Keratinocyte (primary cell): Measurements from ENCODE around the gene ADARB2. TPM values are rescaled to one million over a fixed set of nuclear protein-coding genes. Genes with fewer than 3 reads are reported as not detected.

Experiments used
- DNase-seq: peaks from one replicate; pipeline ENCODE4 v3.0.0-alpha.2; 2011; ENCODE audit warnings: low read depth, missing footprints, low spot score
- FAIRE-seq: peaks from 2 replicates; lab custom pipeline; 2011; peaks lifted over from hg19 to GRCh38; lab: Jason Lieb, UNC
- H2AFZ ChIP-seq: 2 replicates; pipeline ENCODE4 v1.6.0; 2012; ENCODE audit warnings: low read length, control low read depth, inconsistent platforms; ENCODE audit not compliant: control insufficient read depth
- H3K27ac ChIP-seq: 2 replicates; pipeline ENCODE4 v1.5.1; 2011; ENCODE audit warnings: low read length; ENCODE audit not compliant: control insufficient read depth, insufficient read depth
- H3K27me3 ChIP-seq: 3 replicates; pipeline ENCODE4 v1.6.0; 2011; ENCODE audit warnings: low read length; ENCODE audit not compliant: control insufficient read depth, insufficient read depth; ENCODE audit errors: extremely low read depth
- H3K36me3 ChIP-seq, 2 experiments: 2 replicates in 1 of 2; 3 replicates in 1 of 2; pipeline ENCODE4 v1.5.1; 2011; ENCODE audit warnings: low read length in 2 of 2, mild to moderate bottlenecking in 1 of 2; ENCODE audit not compliant: control insufficient read depth in 2 of 2, insufficient read depth in 2 of 2; ENCODE audit errors: extremely low read depth in 1 of 2
- H3K4me1 ChIP-seq: 3 replicates; pipeline ENCODE4 v1.5.1; 2011; ENCODE audit warnings: low read length; ENCODE audit not compliant: control insufficient read depth, insufficient read depth; ENCODE audit errors: extremely low read depth
- H3K4me2 ChIP-seq: 3 replicates; pipeline ENCODE4 v1.6.0; 2011; ENCODE audit warnings: low read depth, low read length; ENCODE audit not compliant: control insufficient read depth, insufficient read depth; ENCODE audit errors: extremely low read depth
- H3K4me3 ChIP-seq, 3 experiments: fragments of 200-600 bp in 1 of 3; sonication (generic) in 1 of 3; 2 replicates in 2 of 3; 3 replicates in 1 of 3; pipeline ENCODE4 v1.5.1; 2011 to 2016; ENCODE audit warnings: low read length in 3 of 3, mild to moderate bottlenecking in 3 of 3, control low read depth in 2 of 3, inconsistent platforms in 1 of 3, low read depth in 1 of 3, mixed read lengths in 1 of 3, mixed run types in 1 of 3, moderate library complexity in 1 of 3; ENCODE audit not compliant: control insufficient read depth in 2 of 3, insufficient read depth in 2 of 3; ENCODE audit errors: extremely low read depth in 1 of 3
- H3K79me2 ChIP-seq: 2 replicates; pipeline ENCODE4 v1.6.0; 2012; ENCODE audit warnings: low read length; ENCODE audit not compliant: control insufficient read depth, insufficient read depth
- H3K9ac ChIP-seq: 3 replicates; pipeline ENCODE4 v1.6.0; 2011; ENCODE audit warnings: low read length; ENCODE audit not compliant: control insufficient read depth, insufficient read depth; ENCODE audit errors: extremely low read depth
- H3K9me1 ChIP-seq: 3 replicates; pipeline ENCODE4 v1.6.0; 2011; ENCODE audit warnings: low read length; ENCODE audit not compliant: control insufficient read depth, insufficient read depth; ENCODE audit errors: extremely low read depth
- H3K9me3 ChIP-seq: 2 replicates; pipeline ENCODE4 v1.5.1; 2012; ENCODE audit warnings: low read depth, low read length; ENCODE audit not compliant: control insufficient read depth
- H4K20me1 ChIP-seq: 3 replicates; pipeline ENCODE4 v1.6.0; 2011; ENCODE audit warnings: low read length; ENCODE audit not compliant: control insufficient read depth, insufficient read depth; ENCODE audit errors: extremely low read depth
- CTCF ChIP-seq, 3 experiments: IDR thresholded peaks in 1 of 3; conservative IDR thresholded peaks in 1 of 3; optimal IDR thresholded peaks in 1 of 3; 2 replicates in 2 of 3; 3 replicates in 1 of 3; pipeline versions ENCODE3 to v1.5.1; 2011; ENCODE audit warnings: low read length in 3 of 3, mild to moderate bottlenecking in 3 of 3, moderate library complexity in 2 of 3, control low read depth in 1 of 3, inconsistent platforms in 1 of 3; ENCODE audit not compliant: insufficient read depth in 2 of 3; ENCODE audit errors: extremely low read depth in 1 of 3
- EZH2 ChIP-seq: IDR thresholded peaks from one replicate; pipeline ENCODE4 v1.6.1; 2012; ENCODE audit warnings: inconsistent platforms, mild to moderate bottlenecking, low read length, moderate library complexity
- dilution Hi-C: fragments of 300-500 bp; cut with MboI; formaldehyde crosslinking; loops from one replicate; pipeline ENCODE4 v1.7.0; 2020; ENCODE audit warnings: low sequenced_read_pairs; ENCODE audit not compliant: extremely low pct_ligation_motif_present
- polyA plus RNA-seq, 5 experiments: library from polyadenylated mRNA; depleted of rRNA in 3 of 5; stranded (reverse) in 3 of 5; stranded (forward) in 1 of 5; unstranded in 1 of 5; fragments of >200 nt; gene quantifications; 1 replicate in 1 of 5; 2 replicates in 3 of 5; 3 replicates in 1 of 5; pipeline versions ENCODE4 v1.2.1 to v1.2.3, GENCODE V29; 2011 to 2012; ENCODE audit warnings: missing spikeins in 2 of 5, low read depth in 1 of 5, low replicate concordance in 1 of 5

Gene ADARB2
- polyA plus RNA-seq, 1 donor (not counting 4 experiments of a cell fraction or from before 2014, with no cell fraction given), result not detected

DNA sequence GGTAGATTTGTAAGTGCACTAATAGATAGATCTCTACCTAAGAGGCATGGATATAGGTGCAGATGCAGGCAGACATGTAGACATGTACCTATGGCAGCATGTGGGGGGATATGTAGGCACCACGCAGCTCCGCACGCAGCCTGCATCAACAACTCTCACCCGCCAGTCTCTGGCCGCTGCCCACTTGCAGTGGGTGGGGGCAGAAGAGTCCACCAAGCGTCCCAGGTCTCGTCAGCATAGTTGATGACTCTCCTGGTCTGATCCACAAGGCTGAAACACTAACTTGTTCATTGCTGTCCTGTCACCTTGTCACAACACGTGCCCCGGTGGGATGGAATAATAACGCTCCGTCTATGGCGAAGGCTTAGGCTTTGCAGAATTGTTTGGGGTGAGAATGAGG is 252.0 kb downstream of the ADARB2 start:
- Histone ChIP-seq H3K9me3 (no peaks in the 10 kb centered on the region), H3K4me3 (no peak overlapping the region), H3K4me1 (no peaks in the 10 kb centered on the region), H3K27me3 (no peaks in the 10 kb centered on the region), H3K79me2 (no peaks in the 10 kb centered on the region), H3K36me3 (no peaks in the 10 kb centered on the region), H2AFZ (no peak overlapping the region), H3K27ac (no peak overlapping the region), H3K9ac (no peak overlapping the region), H4K20me1 (no peaks in the 10 kb centered on the region), H3K4me2 (no peak overlapping the region), H3K9me1 (no peaks in the 10 kb centered on the region)
- dilution Hi-C loops, result no loop called here
- no peak for FAIRE-seq
- TF ChIP-seq CTCF (optimal IDR thresholded peaks at IDR 0.05 in 1 of 3, IDR thresholded peaks at IDR 0.05 in 1 of 3, conservative IDR thresholded peaks at IDR 0.05 in 1 of 3; ENCODE audit: extremely low read depth in 1 of 3, insufficient read depth in 2 of 3, low read length in 3 of 3), result no peak
- TF ChIP-seq EZH2, result no peak
- DNase-seq, result no peak

DNA sequence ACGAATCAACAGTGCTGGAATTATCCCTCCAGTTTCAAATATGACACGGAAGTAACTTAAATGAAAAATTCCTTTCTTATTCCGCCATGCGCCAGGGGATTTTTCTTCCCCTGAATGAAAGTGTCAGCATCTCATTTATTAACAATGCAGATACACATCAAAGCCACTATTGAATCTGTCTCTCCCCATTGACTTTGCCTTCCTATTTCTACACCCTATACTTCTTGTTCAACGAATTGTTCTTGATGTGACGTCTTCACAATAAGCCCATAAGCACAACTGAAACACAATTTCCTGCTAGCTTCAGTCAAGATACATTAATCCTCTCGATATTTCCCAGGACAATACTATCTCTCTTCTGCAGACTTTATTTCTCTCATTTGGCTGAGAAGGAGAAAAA is 253.5 kb downstream of the ADARB2 start:
- Histone ChIP-seq H3K27me3 (no peaks in the 10 kb centered on the region), H3K4me2 (no peak overlapping the region), H3K27ac (no peak overlapping the region), H3K4me3 (no peak overlapping the region), H3K4me1 (no peaks in the 10 kb centered on the region), H4K20me1 (no peaks in the 10 kb centered on the region), H2AFZ (no peak overlapping the region), H3K9ac (no peak overlapping the region), H3K79me2 (no peaks in the 10 kb centered on the region), H3K9me1 (no peaks in the 10 kb centered on the region), H3K36me3 (no peaks in the 10 kb centered on the region), H3K9me3 (peaks cover 4% of the 10 kb centered on the region)
- no peak for TF ChIP-seq CTCF (optimal IDR thresholded peaks at IDR 0.05 in 1 of 3, IDR thresholded peaks at IDR 0.05 in 1 of 3, conservative IDR thresholded peaks at IDR 0.05 in 1 of 3; ENCODE audit: extremely low read depth in 1 of 3, insufficient read depth in 2 of 3, low read length in 3 of 3)
- no peak for TF ChIP-seq EZH2
- FAIRE-seq, result no peak
- DNase-seq, result no peak
- dilution Hi-C loops, result no loop called here
